GM03348 (cell line): ENCODE measurements around the gene ULK4.
A peak's percentile ranks its signal among the peaks of the same experiment; 100 is the strongest.
"Not testable (repeated sequence)": the region's sequence is repeated elsewhere in the genome, so short reads cannot be mapped to it uniquely, and the experiment has no call there.

Source experiments
- DNase-seq: peaks from one replicate; pipeline ENCODE4 v3.0.0; 2012; ENCODE audit warnings: low spot score

The ULK4 gene

GRCh38 chr3:41307065-41307464, 654.8 kb downstream of the ULK4 start:
- no peak for DNase-seq

- DNase-seq = peak; percentile 16
These were observed 657.3 kb downstream of the ULK4 start for GRCh38 chr3:41304593-41304992.

- no peak for DNase-seq
These were observed 659.6 kb downstream of the ULK4 start for GRCh38 chr3:41302295-41302694.

GRCh38 chr3:41301548-41301947, 660.4 kb downstream of the ULK4 start:
- DNase-seq = no peak

- DNase-seq = no peak
These were observed 662.9 kb downstream of the ULK4 start for GRCh38 chr3:41299036-41299435.

- no peak for DNase-seq
These were observed 664.2 kb downstream of the ULK4 start for GRCh38 chr3:41297750-41298149.

- DNase-seq = no peak
These were observed 665.3 kb downstream of the ULK4 start for GRCh38 chr3:41296556-41296955.

- DNase-seq = no peak
These were observed 666.2 kb downstream of the ULK4 start for GRCh38 chr3:41295740-41296139.

GRCh38 chr3:41293169-41293681, 668.7 kb downstream of the ULK4 start:
- DNase-seq = no peak

GRCh38 chr3:41290736-41291135, 671.2 kb downstream of the ULK4 start:
- DNase-seq = no peak

GRCh38 chr3:41290306-41290705, 671.6 kb downstream of the ULK4 start:
- no peak for DNase-seq

GRCh38 chr3:41288785-41289184, 673.1 kb downstream of the ULK4 start:
- no peak for DNase-seq

GRCh38 chr3:41286305-41286704, 675.6 kb downstream of the ULK4 start:
- DNase-seq = no peak

- DNase-seq = not testable (repeated sequence)
These were observed 677.0 kb downstream of the ULK4 start for GRCh38 chr3:41284934-41285333.

GRCh38 chr3:41277790-41278465, 684.0 kb downstream of the ULK4 start:
- DNase-seq = no peak

- DNase-seq = no peak
These were observed 685.7 kb downstream of the ULK4 start for GRCh38 chr3:41276191-41276590.

- DNase-seq = peak; percentile 71
These were observed 686.8 kb downstream of the ULK4 start for GRCh38 chr3:41274944-41275668.

- no peak for DNase-seq
These were observed 689.2 kb downstream of the ULK4 start for GRCh38 chr3:41272667-41273066.

GRCh38 chr3:41267975-41268640, 693.8 kb downstream of the ULK4 start:
- peak; percentile 82 for DNase-seq

- DNase-seq = peak; percentile 44
These were observed 696.1 kb downstream of the ULK4 start for GRCh38 chr3:41265823-41266273.

- peak; percentile 52 for DNase-seq
These were observed 696.8 kb downstream of the ULK4 start for GRCh38 chr3:41265011-41265545.

- DNase-seq = no peak
These were observed 701.8 kb downstream of the ULK4 start for GRCh38 chr3:41260063-41260450.
